H9 (cell line): ENCODE results near the gene ACTR10. TPM values are rescaled to one million over a fixed set of nuclear protein-coding genes. Genes with fewer than 3 reads are reported as not detected.

Experiments
- DNase-seq: peaks from one replicate; pipeline ENCODE4 v3.0.0-alpha.2; 2017
- H2AFZ ChIP-seq: one replicate; pipeline ENCODE4 v1.6.1; 2013; ENCODE audit warnings: mild to moderate bottlenecking, low read length, control low read depth, moderate library complexity
- H2AK5ac ChIP-seq: 2 replicates; pipeline ENCODE4 v1.6.1; 2013; ENCODE audit warnings: low read length, control low read depth, mixed read lengths; ENCODE audit not compliant: insufficient read length
- H2BK120ac ChIP-seq: one replicate; pipeline ENCODE4 v1.6.1; 2013; ENCODE audit warnings: low read depth, mild to moderate bottlenecking, low read length, control low read depth, inconsistent platforms; ENCODE audit not compliant: poor library complexity, severe bottlenecking
- H2BK12ac ChIP-seq: 2 replicates; pipeline ENCODE4 v1.6.1; 2013; ENCODE audit warnings: low read length, control low read depth, mixed read lengths, low read depth; ENCODE audit not compliant: insufficient read length
- H2BK15ac ChIP-seq: 2 replicates; pipeline ENCODE4 v1.6.1; 2013; ENCODE audit warnings: low read depth, low read length, control low read depth
- H2BK20ac ChIP-seq: one replicate; pipeline ENCODE4 v1.6.1; 2013; ENCODE audit warnings: low read depth, mild to moderate bottlenecking, low read length, control low read depth, inconsistent platforms; ENCODE audit not compliant: poor library complexity, severe bottlenecking
- H2BK5ac ChIP-seq: 2 replicates; pipeline ENCODE4 v1.6.1; 2013; ENCODE audit warnings: low read length, control low read depth, mixed read lengths; ENCODE audit not compliant: insufficient read length
- H3K14ac ChIP-seq: 2 replicates; pipeline ENCODE4 v1.6.1; 2013; ENCODE audit warnings: low read length, control low read depth; ENCODE audit not compliant: insufficient read depth
- H3K18ac ChIP-seq: 2 replicates; pipeline ENCODE4 v1.6.1; 2013; ENCODE audit warnings: low read depth, mild to moderate bottlenecking, mixed read lengths, low read length, control low read depth; ENCODE audit not compliant: insufficient read length
- H3K23ac ChIP-seq: 2 replicates; pipeline ENCODE4 v1.6.1; 2013; ENCODE audit warnings: low read length, control low read depth, mixed read lengths, low read depth; ENCODE audit not compliant: insufficient read length
- H3K23me2 ChIP-seq: 2 replicates; pipeline ENCODE4 v1.6.1; 2013; ENCODE audit warnings: low read depth, mild to moderate bottlenecking, mixed read lengths, low read length, control low read depth; ENCODE audit not compliant: insufficient read length, poor library complexity, severe bottlenecking
- H3K27ac ChIP-seq: 2 replicates; pipeline ENCODE4 v1.5.1; 2013; ENCODE audit warnings: low read length, control low read depth, mixed read lengths, low read depth; ENCODE audit not compliant: insufficient read length
- H3K27me3 ChIP-seq: 2 replicates; pipeline ENCODE4 v1.6.1; 2013; ENCODE audit warnings: low read length, control low read depth, inconsistent platforms; ENCODE audit not compliant: insufficient read depth
- H3K4ac ChIP-seq: 2 replicates; pipeline ENCODE4 v1.6.1; 2013; ENCODE audit warnings: low read depth, mild to moderate bottlenecking, control low read depth, inconsistent platforms, low read length, moderate library complexity
- H3K4me1 ChIP-seq: 2 replicates; pipeline ENCODE4 v1.6.1; 2013; ENCODE audit warnings: low read length, control low read depth, inconsistent platforms; ENCODE audit not compliant: insufficient read depth
- H3K4me2 ChIP-seq: 2 replicates; pipeline ENCODE4 v1.6.1; 2013; ENCODE audit warnings: low read length, control low read depth, mixed read lengths; ENCODE audit not compliant: insufficient read length, insufficient read depth
- H3K56ac ChIP-seq: 2 replicates; pipeline ENCODE4 v1.6.1; 2013; ENCODE audit warnings: low read depth, mild to moderate bottlenecking, mixed read lengths, low read length, control low read depth; ENCODE audit not compliant: insufficient read length
- H3K79me1 ChIP-seq: 2 replicates; pipeline ENCODE4 v1.6.1; 2013; ENCODE audit warnings: low read depth, mild to moderate bottlenecking, moderate library complexity, low read length, control low read depth, inconsistent platforms; ENCODE audit not compliant: insufficient read depth, poor library complexity, severe bottlenecking
- H3K79me2 ChIP-seq: 2 replicates; pipeline ENCODE4 v1.6.1; 2013; ENCODE audit warnings: low read length, control low read depth, inconsistent platforms; ENCODE audit not compliant: insufficient read depth
- H3K9ac ChIP-seq: 2 replicates; pipeline ENCODE4 v1.6.1; 2013; ENCODE audit warnings: low read length, control low read depth, mixed read lengths; ENCODE audit not compliant: insufficient read length; ENCODE audit errors: extremely low read depth
- H3K9me3 ChIP-seq: one replicate; pipeline ENCODE4 v1.6.1; 2013; ENCODE audit warnings: low read depth, low read length, inconsistent platforms; ENCODE audit not compliant: control insufficient read depth
- H3T11ph ChIP-seq: one replicate; pipeline ENCODE4 v1.6.1; 2013; ENCODE audit warnings: mild to moderate bottlenecking, low read length, control low read depth, inconsistent platforms
- H4K20me1 ChIP-seq: one replicate; pipeline ENCODE4 v1.6.1; 2013; ENCODE audit not compliant: control insufficient read depth, insufficient read length, insufficient read depth
- H4K5ac ChIP-seq: 2 replicates; pipeline ENCODE4 v1.6.1; 2013; ENCODE audit warnings: low read depth, mild to moderate bottlenecking, mixed read lengths, low read length, control low read depth; ENCODE audit not compliant: insufficient read length
- H4K8ac ChIP-seq: replicated peaks from 2 replicates; pipeline ENCODE4 v1.6.1; 2013; ENCODE audit warnings: low read length, control low read depth, mixed read lengths, low read depth; ENCODE audit not compliant: insufficient read length
- H4K91ac ChIP-seq: 2 replicates; pipeline ENCODE4 v1.6.1; 2013; ENCODE audit warnings: low read depth, mild to moderate bottlenecking, moderate library complexity, mixed read lengths, low read length, control low read depth; ENCODE audit not compliant: insufficient read length
- H3K27ac Mint-ChIP-seq, 3 experiments: 2 replicates in 2 of 3; 3 replicates in 1 of 3; pipeline ENCODE4 v1.8.0; 2020 to 2021; ENCODE audit warnings: mixed read lengths in 3 of 3, mild to moderate bottlenecking in 1 of 3, moderate library complexity in 1 of 3
- H3K27me3 Mint-ChIP-seq: 2 replicates; pipeline ENCODE4 v1.8.0; 2021; ENCODE audit warnings: low read depth, mild to moderate bottlenecking, moderate library complexity, mixed read lengths
- H3K36me3 Mint-ChIP-seq, 3 experiments: 2 replicates in 2 of 3; 3 replicates in 1 of 3; pipeline ENCODE4 v1.8.0; 2020 to 2021; ENCODE audit warnings: low read depth in 3 of 3, mixed read lengths in 3 of 3; ENCODE audit not compliant: insufficient read depth in 1 of 3
- H3K4me1 Mint-ChIP-seq, 2 experiments: 2 replicates each; pipeline ENCODE4 v1.8.0; 2020; ENCODE audit warnings: mixed read lengths in 2 of 2
- H3K4me3 Mint-ChIP-seq, 2 experiments: 2 replicates in 1 of 2; 3 replicates in 1 of 2; pipeline ENCODE4 v1.8.0; 2020 to 2021; ENCODE audit warnings: mild to moderate bottlenecking in 2 of 2, mixed read lengths in 2 of 2, moderate library complexity in 1 of 2
- H3K9me3 Mint-ChIP-seq, 2 experiments: 2 replicates in 1 of 2; 3 replicates in 1 of 2; pipeline ENCODE4 v1.8.0; 2020; ENCODE audit warnings: mild to moderate bottlenecking in 2 of 2, mixed read lengths in 2 of 2, moderate library complexity in 1 of 2
- CTCF ChIP-seq: fragments of 200-600 bp; sonication (generic); conservative IDR thresholded peaks from 3 replicates; pipeline ENCODE4 v1.8.0; 2021; ENCODE audit warnings: antibody characterized with exemption, mild to moderate bottlenecking
- WGBS: extraction: QIAGEN DNeasy Blood & Tissue Kit; methylation state at CpG from one replicate; pipeline ENCODE4 v1.1.7; 2013; ENCODE audit warnings: missing lambda C conversion rate, low lambda C conversion rate, mixed read lengths; ENCODE audit not compliant: insufficient read length; ENCODE audit errors: extremely low coverage; 5-methylcytosine and 5-hydroxymethylcytosine counted together
- total RNA-seq: library from RNA; stranded (reverse); gene quantifications from 2 replicates; pipeline ENCODE4 v1.2.1, GENCODE V29; 2021

The ACTR10 gene
- total RNA-seq, 1 experiment from 2014 or later: 41.0 TPM

GRCh38 chr14:58280954-58281787, 81.2 kb downstream of the ACTR10 start:
- H2AK5ac ChIP-seq: no peak overlapping the region
- no peak overlapping the region for H3K27ac ChIP-seq
- no peak overlapping the region for H4K8ac ChIP-seq
- WGBS: no CpG with 5 or more reads among the region's 4 CpGs
- TF ChIP-seq CTCF: no peak
- H3T11ph ChIP-seq: no peak overlapping the region
- no peaks in the 10 kb centered on the region for H3K4me1 ChIP-seq
- no peaks in the 10 kb centered on the region for H3K4me1 Mint-ChIP-seq
- H2BK15ac ChIP-seq: no peak overlapping the region
- H3K9ac ChIP-seq: no peak overlapping the region
- H3K4me3 Mint-ChIP-seq: no peak overlapping the region
- H3K79me1 ChIP-seq: peaks cover 9% of the 10 kb centered on the region
- no peak overlapping the region for H3K4me2 ChIP-seq
- H3K14ac ChIP-seq: no peak overlapping the region
- H3K36me3 Mint-ChIP-seq: peaks cover 17 to 65% (median 52%) of the 10 kb centered on the region in 3 experiments; a peak in 6 of 7 replicates
- H3K56ac ChIP-seq: no peak overlapping the region
- no peak overlapping the region for H2BK120ac ChIP-seq
- H4K91ac ChIP-seq: no peak overlapping the region
- peak overlapping the region in 2 of 3 experiments; percentile 11 to 15; a peak in 3 of 7 replicates for H3K27ac Mint-ChIP-seq
- H3K4ac ChIP-seq: no peak overlapping the region
- no peaks in the 10 kb centered on the region for H3K9me3 Mint-ChIP-seq
- no peak overlapping the region for H2BK5ac ChIP-seq
- H4K20me1 ChIP-seq: no peaks in the 10 kb centered on the region
- H3K23me2 ChIP-seq: no peaks in the 10 kb centered on the region
- H2BK12ac ChIP-seq: no peak overlapping the region
- H3K18ac ChIP-seq: no peak overlapping the region
- no peak overlapping the region for H4K5ac ChIP-seq
- H3K27me3 Mint-ChIP-seq: no peaks in the 10 kb centered on the region
- no peak for DNase-seq
- 0 out of 2 replicates have a peak, but pooled peaks cover 2% of the 10 kb centered on the region for H3K79me2 ChIP-seq
- H2AFZ ChIP-seq: no peak overlapping the region
- H3K23ac ChIP-seq: no peak overlapping the region
- H3K9me3 ChIP-seq: no peaks in the 10 kb centered on the region
- H2BK20ac ChIP-seq: no peak overlapping the region
- H3K27me3 ChIP-seq: no peaks in the 10 kb centered on the region
